DMS53 (cell line): Measurements from ENCODE around the gene HSFX4.
A peak's percentile ranks its signal among the peaks of the same experiment; 100 is the strongest.
"Not testable (repeated sequence)": the region's sequence is repeated elsewhere in the genome, so short reads cannot be mapped to it uniquely, and the experiment has no call there.

ENCODE experiments used
- DNase-seq: peaks from one replicate; lab custom pipeline; 2025; lab: John Stamatoyannopoulos, UW

The HSFX4 gene

GRCh38 chrX:149929400-149929799 lies at the start of gene HSFX4:
Gene HSFX4 (plus strand): TSS chrX:149929573. CDS start chrX:149929645, 72 bp downstream.
- DNase-seq, result not testable (repeated sequence)

- no peak for DNase-seq
These were observed 48.2 kb upstream of the HSFX4 start, which contains the start of gene MAGEA8 for GRCh38 chrX:149881081-149881711. Gene MAGEA8 (plus strand): TSS chrX:149881183. CDS start chrX:149884273, 3,090 bp downstream.

- DNase-seq, result not testable (repeated sequence)
These were observed 38.5 kb upstream of the HSFX4 start for GRCh38 chrX:149890828-149891227.

GRCh38 chrX:149898554-149898953 lies 30.8 kb upstream of the HSFX4 start:
- no peak for DNase-seq

GRCh38 chrX:149903889-149904748 lies 25.3 kb upstream of the HSFX4 start:
- peak; percentile 32 for DNase-seq

- no peak for DNase-seq
These were observed 21.1 kb upstream of the HSFX4 start for GRCh38 chrX:149908308-149908707.

- DNase-seq, result no peak
These were observed 20.6 kb upstream of the HSFX4 start for GRCh38 chrX:149908727-149909126.

GRCh38 chrX:149909324-149910177 lies 19.8 kb upstream of the HSFX4 start:
- no peak for DNase-seq

GRCh38 chrX:149910178-149910695 lies 19.1 kb upstream of the HSFX4 start:
- no peak for DNase-seq

GRCh38 chrX:149916745-149917392 lies 12.5 kb upstream of the HSFX4 start:
- DNase-seq, result no peak

GRCh38 chrX:149923836-149924235 lies 5.5 kb upstream of the HSFX4 start:
- not testable (repeated sequence) for DNase-seq

GRCh38 chrX:149924434-149924833 lies 4.9 kb upstream of the HSFX4 start:
- not testable (repeated sequence) for DNase-seq

GRCh38 chrX:149927245-149927963 lies 2.0 kb upstream of the HSFX4 start:
- not testable (repeated sequence) for DNase-seq

GRCh38 chrX:149927964-149928258 lies 1.5 kb upstream of the HSFX4 start:
- DNase-seq, result not testable (repeated sequence)

- DNase-seq, result not testable (repeated sequence)
These were observed 738 bp upstream of the HSFX4 start for GRCh38 chrX:149928635-149929034.

- DNase-seq, result not testable (repeated sequence)
These were observed 2.0 kb downstream of the HSFX4 start for GRCh38 chrX:149931355-149931754.

- not testable (repeated sequence) for DNase-seq
These were observed 2.8 kb downstream of the HSFX4 start for GRCh38 chrX:149932150-149932549.

- DNase-seq, result not testable (repeated sequence)
These were observed 3.6 kb downstream of the HSFX4 start for GRCh38 chrX:149932970-149933369.

- DNase-seq, result not testable (repeated sequence)
These were observed 4.2 kb downstream of the HSFX4 start for GRCh38 chrX:149933547-149933946.

- DNase-seq, result not testable (repeated sequence)
These were observed 8.0 kb downstream of the HSFX4 start for GRCh38 chrX:149937328-149937727.
